Measurements from ENCODE around the gene SPRR4.

Gene SPRR4

GRCh38 chr1:152970495-152970894 lies at the start of gene SPRR4:
SPRR4 (plus strand) TSS chr1:152970648; CDS start chr1:152971891, 1,243 bp downstream.
- H3K27me3 ChIP-seq (ENCODE audit: insufficient read depth, low read depth, severe bottlenecking): no peaks in the 10 kb centered on the region
- H3K4me3 ChIP-seq (ENCODE audit: low read depth, low read length): no peak within 1 kb of the TSS
- H3K9me3 ChIP-seq (ENCODE audit: severe bottlenecking): no peaks in the 10 kb centered on the region
- no peaks in the 10 kb centered on the region for H3K36me3 ChIP-seq
- DNase-seq: peak; percentile 91
- no peak within 1 kb of the TSS for H3K27ac ChIP-seq
- TF ChIP-seq, protein P1, sequence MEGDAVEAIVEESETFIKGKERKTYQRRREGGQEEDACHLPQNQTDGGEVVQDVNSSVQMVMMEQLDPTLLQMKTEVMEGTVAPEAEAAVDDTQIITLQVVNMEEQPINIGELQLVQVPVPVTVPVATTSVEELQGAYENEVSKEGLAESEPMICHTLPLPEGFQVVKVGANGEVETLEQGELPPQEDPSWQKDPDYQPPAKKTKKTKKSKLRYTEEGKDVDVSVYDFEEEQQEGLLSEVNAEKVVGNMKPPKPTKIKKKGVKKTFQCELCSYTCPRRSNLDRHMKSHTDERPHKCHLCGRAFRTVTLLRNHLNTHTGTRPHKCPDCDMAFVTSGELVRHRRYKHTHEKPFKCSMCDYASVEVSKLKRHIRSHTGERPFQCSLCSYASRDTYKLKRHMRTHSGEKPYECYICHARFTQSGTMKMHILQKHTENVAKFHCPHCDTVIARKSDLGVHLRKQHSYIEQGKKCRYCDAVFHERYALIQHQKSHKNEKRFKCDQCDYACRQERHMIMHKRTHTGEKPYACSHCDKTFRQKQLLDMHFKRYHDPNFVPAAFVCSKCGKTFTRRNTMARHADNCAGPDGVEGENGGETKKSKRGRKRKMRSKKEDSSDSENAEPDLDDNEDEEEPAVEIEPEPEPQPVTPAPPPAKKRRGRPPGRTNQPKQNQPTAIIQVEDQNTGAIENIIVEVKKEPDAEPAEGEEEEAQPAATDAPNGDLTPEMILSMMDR (IDR thresholded peaks at IDR 0.05; ENCODE audit: low read depth, low read length): no peak

GRCh38 chr1:152924191-152924590 lies 46.3 kb upstream of the SPRR4 start:
- no peaks in the 10 kb centered on the region for H3K27me3 ChIP-seq (ENCODE audit: insufficient read depth, low read depth, severe bottlenecking)
- no peak for DNase-seq
- no peak overlapping the region for H3K4me3 ChIP-seq (ENCODE audit: low read depth, low read length)
- H3K27ac ChIP-seq: no peak overlapping the region
- H3K9me3 ChIP-seq (ENCODE audit: severe bottlenecking): peaks cover 6% of the 10 kb centered on the region
- H3K36me3 ChIP-seq: no peaks in the 10 kb centered on the region
- TF ChIP-seq, protein P1 (IDR thresholded peaks at IDR 0.05; ENCODE audit: low read depth, low read length): no peak

GRCh38 chr1:152926091-152926490 lies 44.4 kb upstream of the SPRR4 start:
- no peak overlapping the region for H3K4me3 ChIP-seq (ENCODE audit: low read depth, low read length)
- H3K36me3 ChIP-seq: no peaks in the 10 kb centered on the region
- H3K9me3 ChIP-seq (ENCODE audit: severe bottlenecking): peaks cover 6% of the 10 kb centered on the region
- TF ChIP-seq, protein P1 (IDR thresholded peaks at IDR 0.05; ENCODE audit: low read depth, low read length): peak; percentile 90
- H3K27ac ChIP-seq: no peak overlapping the region
- no peaks in the 10 kb centered on the region for H3K27me3 ChIP-seq (ENCODE audit: insufficient read depth, low read depth, severe bottlenecking)
- DNase-seq: peak; percentile 68

- H3K9me3 ChIP-seq (ENCODE audit: severe bottlenecking): peaks cover 6% of the 10 kb centered on the region
- no peaks in the 10 kb centered on the region for H3K27me3 ChIP-seq (ENCODE audit: insufficient read depth, low read depth, severe bottlenecking)
- no peak overlapping the region for H3K4me3 ChIP-seq (ENCODE audit: low read depth, low read length)
- DNase-seq: no peak
- TF ChIP-seq, protein P1 (IDR thresholded peaks at IDR 0.05; ENCODE audit: low read depth, low read length): no peak
- H3K36me3 ChIP-seq: no peaks in the 10 kb centered on the region
- no peak overlapping the region for H3K27ac ChIP-seq
Measured at GRCh38 chr1:152928671-152929070, 41.8 kb upstream of the SPRR4 start.

GRCh38 chr1:152932170-152932811 lies 38.2 kb upstream of the SPRR4 start:
- no peak for DNase-seq
- Histone ChIP-seq H3K27me3 (ENCODE audit: insufficient read depth, low read depth, severe bottlenecking) (no peaks in the 10 kb centered on the region), H3K36me3 (no peaks in the 10 kb centered on the region), H3K27ac (no peak overlapping the region), H3K9me3 (ENCODE audit: severe bottlenecking) (no peaks in the 10 kb centered on the region), H3K4me3 (ENCODE audit: low read depth, low read length) (no peak overlapping the region)
- TF ChIP-seq, protein P1 (IDR thresholded peaks at IDR 0.05; ENCODE audit: low read depth, low read length): no peak

- Histone ChIP-seq H3K27me3 (ENCODE audit: insufficient read depth, low read depth, severe bottlenecking) (no peaks in the 10 kb centered on the region), H3K9me3 (ENCODE audit: severe bottlenecking) (no peaks in the 10 kb centered on the region), H3K4me3 (ENCODE audit: low read depth, low read length) (no peak overlapping the region), H3K36me3 (no peaks in the 10 kb centered on the region), H3K27ac (no peak overlapping the region)
- no peak for DNase-seq
- TF ChIP-seq, protein P1 (IDR thresholded peaks at IDR 0.05; ENCODE audit: low read depth, low read length): no peak
Measured at GRCh38 chr1:152933196-152933595, 37.3 kb upstream of the SPRR4 start.
